NCI-H226 (cell line): ENCODE measurements around the gene TTC38.
"Not testable (repeated sequence)": the region's sequence is repeated elsewhere in the genome, so short reads cannot be mapped to it uniquely, and the experiment has no call there.

Experiments used
- DNase-seq: peaks from one replicate; pipeline ENCODE4 v3.0.0-alpha.2; 2015

The TTC38 gene

DNA sequence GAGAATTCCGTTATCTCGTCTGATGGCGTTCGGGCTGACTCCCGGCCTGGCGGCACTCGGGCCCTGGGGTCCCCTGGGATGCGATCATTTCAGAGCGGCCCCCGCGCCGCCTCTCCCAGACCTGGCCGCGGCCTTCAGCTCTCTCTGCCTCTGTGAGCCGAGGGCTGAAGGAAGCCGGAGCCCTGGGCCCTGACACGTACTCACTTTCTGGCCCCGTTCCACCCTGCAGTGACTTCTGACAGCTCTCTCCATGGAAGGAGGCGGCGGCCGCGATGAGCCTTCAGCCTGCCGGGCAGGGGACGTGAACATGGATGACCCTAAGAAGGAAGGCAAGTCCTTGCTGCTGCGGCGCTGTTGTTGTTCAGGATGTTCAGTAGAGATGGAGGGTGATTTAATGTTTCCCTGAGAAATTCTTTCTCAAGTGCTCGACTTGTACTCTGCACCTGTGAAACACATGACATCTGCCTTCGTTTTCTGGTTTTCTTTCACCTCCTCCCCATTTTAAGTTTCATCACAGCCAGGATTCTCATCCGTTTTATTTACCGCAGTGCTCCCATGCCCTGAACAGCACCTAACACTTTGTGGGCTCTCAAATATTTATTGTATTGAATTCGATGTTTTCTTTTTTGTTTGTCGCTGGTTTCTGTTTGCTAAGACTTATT is 29.5 kb downstream of the TTC38 start:
- DNase-seq: no peak

- DNase-seq: no peak
Measured at GRCh38 chr22:46299101-46299500, 31.3 kb downstream of the TTC38 start.

GRCh38 chr22:46300491-46300890 is 32.7 kb downstream of the TTC38 start:
- no peak for DNase-seq

DNA sequence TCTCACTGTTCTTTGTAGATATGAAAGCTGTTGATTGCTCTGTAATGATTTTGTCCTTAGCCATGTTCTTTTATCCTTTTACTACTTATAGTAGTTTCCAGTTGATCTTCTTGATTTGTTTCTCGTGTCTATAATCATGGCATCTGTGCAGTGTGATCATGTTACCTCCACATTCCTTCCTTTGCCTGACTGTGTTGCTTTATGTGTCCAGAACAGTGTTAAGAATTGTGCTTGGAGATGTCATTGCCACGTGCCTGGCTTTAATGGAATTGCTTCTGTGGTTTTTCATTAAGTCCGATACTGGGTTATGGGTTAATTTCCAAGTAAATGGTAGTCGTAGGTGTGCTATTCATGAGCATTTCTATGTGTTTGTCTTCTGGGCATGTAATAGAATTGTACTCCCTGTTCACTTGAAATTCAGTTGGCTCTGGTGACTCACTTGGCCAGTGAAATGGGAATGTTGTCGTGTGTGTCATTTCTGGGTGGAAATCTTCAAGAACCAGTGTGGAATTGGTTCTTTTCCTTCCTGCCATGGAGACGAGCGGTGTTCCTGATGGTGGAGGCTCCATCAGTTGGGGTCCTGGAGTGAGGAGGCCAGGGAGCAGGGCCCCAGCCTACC is 35.6 kb downstream of the TTC38 start:
- DNase-seq: no peak

GRCh38 chr22:46308283-46308988 is 40.6 kb downstream of the TTC38 start:
- DNase-seq: no peak

DNA sequence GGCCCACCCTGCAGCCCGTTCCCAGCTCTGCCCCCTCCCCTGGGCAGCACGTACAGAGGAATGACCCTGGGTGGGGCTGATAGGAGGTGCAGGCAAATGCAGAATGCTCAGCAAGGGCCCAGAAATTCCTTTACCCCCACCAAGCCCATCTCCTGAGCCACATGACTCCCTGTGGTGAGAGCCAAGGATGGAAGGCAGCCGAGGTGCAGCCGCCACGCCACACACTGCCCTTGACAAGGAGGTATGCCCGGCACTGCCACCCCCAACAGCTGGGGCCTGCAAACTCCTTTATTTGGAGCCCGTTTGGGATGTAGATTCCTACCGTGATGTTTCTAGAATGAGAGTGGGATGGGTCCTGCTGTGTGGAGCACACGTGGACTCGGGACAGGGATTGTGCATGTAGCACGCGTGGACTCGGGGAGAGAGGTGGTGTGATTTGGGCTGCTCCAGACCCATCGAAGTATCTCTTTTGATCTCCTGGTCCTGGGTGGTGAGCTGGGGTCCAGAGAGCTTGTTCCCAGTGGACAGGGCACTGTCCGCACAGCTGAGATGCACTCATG is 41.8 kb downstream of the TTC38 start:
- no peak for DNase-seq

DNA sequence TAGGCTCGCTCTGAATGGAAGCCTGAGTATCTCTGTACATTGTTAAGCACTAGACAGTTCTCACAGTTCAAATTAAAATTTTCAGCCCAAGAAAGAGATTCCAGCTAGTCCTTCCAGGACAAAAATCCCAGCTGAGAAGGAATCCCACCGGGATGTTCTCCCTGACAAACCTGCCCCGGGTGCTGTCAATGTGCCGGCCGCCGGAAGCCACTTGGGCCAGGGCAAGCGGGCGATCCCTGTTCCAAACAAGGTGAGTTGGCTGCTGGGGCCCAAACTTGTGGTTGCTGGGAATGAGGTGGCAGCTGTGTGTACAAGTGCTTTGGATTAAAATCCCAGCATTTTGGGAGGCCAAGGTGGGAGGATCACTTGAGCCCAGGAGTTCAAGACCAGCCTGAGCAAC is 44.2 kb downstream of the TTC38 start:
- DNase-seq: no peak

- DNase-seq: not testable (repeated sequence)
Measured at GRCh38 chr22:46312848-46313247, 45.0 kb downstream of the TTC38 start.

GRCh38 chr22:46315976-46316375 is 48.2 kb downstream of the TTC38 start:
- DNase-seq: no peak

DNA sequence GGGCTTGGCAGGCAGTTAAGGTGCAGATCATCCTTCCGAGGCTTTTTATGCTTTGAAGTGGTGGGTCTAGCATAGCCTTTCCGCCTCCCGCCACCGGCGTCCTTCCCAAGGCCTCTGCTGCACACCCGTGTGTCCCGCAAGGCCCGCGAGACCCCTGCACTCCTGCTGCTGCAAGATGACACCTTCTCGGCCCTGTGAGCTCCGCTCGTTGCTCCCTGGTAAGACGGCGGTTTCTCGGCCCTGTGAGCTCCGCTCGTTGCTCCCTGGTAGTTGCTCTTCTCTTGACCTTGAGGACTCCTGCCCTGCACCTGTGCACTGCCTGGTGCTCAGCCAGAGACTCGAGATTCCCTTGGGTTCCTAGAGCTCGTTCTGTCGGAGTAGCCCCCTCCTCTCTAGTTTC is 49.8 kb downstream of the TTC38 start:
- no peak for DNase-seq

DNA sequence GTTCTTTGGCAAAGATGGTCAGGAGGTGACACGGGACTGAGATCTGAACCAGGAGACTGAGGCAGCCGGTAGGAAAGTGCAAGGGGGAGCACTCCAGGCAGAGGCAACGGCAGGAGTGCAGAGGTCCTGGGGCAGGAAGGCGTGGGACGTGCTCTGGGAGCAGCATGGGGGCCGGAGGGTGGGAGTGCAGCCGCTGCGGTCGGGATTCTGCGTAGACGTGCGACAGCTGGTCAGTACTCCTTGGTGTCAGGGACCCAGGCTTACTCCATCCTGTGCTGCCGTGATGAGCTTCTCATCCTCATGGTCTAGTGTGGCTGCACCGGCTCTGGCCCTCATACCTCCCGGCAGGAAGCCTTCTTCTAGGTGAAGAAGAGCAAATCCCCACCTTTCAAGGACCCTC is 50.8 kb downstream of the TTC38 start:
- DNase-seq: no peak

DNA sequence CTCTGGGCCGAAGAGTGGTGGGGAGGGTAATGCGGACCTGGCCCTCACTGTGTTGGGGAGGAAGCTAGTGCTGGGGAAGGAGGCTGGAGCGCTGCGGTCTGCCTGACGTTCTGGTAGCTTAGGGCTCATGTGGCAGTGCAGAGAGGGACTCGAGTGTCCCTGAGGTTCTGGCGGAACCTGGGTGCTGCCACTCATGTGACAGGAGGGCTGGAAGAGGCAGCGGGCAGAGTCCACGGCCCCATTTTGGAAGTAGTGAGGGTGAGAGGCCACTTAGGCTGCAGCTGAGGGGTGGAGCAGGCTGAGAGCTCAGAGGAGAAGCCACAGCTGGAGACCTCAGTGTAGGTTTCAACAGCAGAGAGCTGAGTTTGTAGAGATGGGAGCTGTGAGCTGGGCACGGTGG is 51.5 kb downstream of the TTC38 start:
- no peak for DNase-seq

DNA sequence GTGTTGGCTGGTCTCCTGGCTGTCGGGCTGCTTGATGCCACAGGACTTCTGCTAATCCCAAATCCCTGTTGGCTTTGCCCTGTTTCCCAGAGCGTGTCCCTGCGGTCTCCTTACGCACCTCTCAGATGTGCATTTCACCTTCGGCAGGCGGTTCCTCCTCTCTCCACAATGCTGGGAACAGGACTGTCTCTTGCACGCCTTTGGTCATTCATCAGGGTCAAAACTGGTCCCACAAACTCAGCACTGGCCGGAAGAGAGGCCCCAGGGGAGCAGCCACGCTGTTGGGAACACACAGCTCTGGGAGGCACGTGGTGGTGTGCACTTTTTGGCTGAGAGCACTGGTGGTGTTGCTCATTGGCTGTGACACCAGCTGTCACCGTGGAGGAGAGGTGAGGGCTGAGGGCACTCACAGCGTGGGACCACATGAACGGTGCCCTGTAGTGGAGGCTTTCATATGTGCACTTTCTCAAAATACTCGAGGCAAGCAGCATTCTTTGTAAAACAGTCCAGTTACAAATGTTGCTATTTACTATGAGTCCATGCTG is 52.4 kb downstream of the TTC38 start:
- no peak for DNase-seq

GRCh38 chr22:46320716-46321386 is 53.0 kb downstream of the TTC38 start:
- DNase-seq: no peak

- DNase-seq: no peak
Measured at GRCh38 chr22:46322711-46323110, 54.9 kb downstream of the TTC38 start.

DNA sequence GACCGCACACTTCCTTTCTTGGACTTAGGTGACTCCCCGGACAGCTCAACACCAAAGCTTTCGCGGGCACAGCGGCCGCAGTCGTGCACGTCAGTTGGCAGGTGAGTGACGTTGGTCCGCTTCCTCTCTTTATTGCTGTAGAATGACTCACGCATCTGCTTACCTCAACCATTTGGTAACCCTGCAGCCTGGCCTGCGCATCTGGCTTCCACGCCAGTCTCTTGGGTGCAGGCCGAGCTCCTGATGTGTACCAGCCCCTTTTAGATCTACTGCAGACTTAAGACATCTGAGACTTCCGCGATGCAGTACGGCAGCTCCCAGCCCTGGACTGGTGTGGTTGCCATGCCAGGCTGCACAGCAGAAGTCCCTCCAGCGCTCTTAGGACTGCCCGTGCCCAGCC is 55.4 kb downstream of the TTC38 start:
- DNase-seq: no peak

GRCh38 chr22:46326066-46326680 is 58.4 kb downstream of the TTC38 start:
- no peak for DNase-seq

- DNase-seq: no peak
Measured at GRCh38 chr22:46327691-46328465, 60.1 kb downstream of the TTC38 start.

- DNase-seq: no peak
Measured at GRCh38 chr22:46328797-46329196, 61.0 kb downstream of the TTC38 start.

DNA sequence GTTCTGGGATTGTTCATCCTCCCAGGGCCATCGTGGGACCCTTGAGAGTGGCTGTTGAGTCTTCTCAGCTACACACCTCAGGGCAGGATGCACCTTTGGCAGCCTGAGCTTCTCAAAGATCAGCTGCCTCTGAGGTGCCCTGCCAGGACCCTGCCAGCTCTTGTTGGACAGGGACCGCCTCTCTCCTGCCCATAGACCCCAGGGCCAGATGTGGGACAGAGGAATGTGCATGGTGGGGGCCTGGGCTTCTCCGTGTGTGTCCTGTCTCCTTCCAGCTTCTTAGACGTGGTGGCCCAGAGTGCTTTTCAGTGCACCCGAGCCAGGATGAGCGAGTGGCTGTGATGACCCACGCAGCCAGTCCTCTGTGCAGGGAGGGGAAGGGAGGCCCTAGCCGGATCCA is 61.8 kb downstream of the TTC38 start:
- DNase-seq: no peak

- no peak for DNase-seq
Measured at GRCh38 chr22:46330426-46330825, 62.6 kb downstream of the TTC38 start.

- no peak for DNase-seq
Measured at GRCh38 chr22:46331496-46331895, 63.7 kb downstream of the TTC38 start.
